NT2/D1 (cell line): Measurements from ENCODE around the gene ADRB2.

Experiments
- SUZ12 ChIP-seq: IDR thresholded peaks from 2 replicates; pipeline ENCODE4 v1.6.1; 2011; ENCODE audit not compliant: insufficient read length, insufficient read depth; ENCODE audit errors: extremely low read depth
- ZNF274 ChIP-seq: IDR thresholded peaks from 2 replicates; pipeline ENCODE4 v1.6.1; 2011; ENCODE audit warnings: mild to moderate bottlenecking, low read depth, low read length

- TF ChIP-seq SUZ12, result no peak
- TF ChIP-seq ZNF274, result no peak
These were observed 19.9 kb upstream of the ADRB2 start for GRCh38 chr5:148806520-148806931.
